ENCODE data around the gene MYRFL. TPM values are rescaled to one million over a fixed set of nuclear protein-coding genes. Genes with fewer than 3 reads are reported as not detected.

MYRFL gene
- polyA plus RNA-seq, 1 donor = 14.9 TPM

DNA sequence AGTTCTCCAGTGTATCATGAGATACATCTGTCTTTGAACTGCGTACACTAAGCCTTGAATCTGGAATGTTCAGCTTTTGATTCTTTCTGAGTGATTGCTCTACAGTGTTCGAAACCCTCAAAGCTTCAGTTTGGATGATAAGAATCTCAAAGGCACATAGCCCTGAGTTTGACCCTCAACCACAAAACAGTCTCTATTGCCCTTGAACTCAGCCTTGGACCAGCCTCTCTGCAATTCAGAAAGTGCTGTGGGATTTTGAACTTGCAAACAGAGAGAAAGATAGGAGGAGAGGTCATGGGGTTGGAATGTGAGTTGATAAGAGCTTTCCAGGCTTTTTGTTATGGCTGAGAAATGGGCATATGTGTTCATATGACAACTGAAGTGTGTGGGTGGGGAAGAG lies 100.3 kb downstream of the MYRFL start:
- no CpG with 5 or more reads among the region's 2 CpGs for WGBS (ENCODE audit: insufficient coverage, low lambda C conversion rate)

DNA sequence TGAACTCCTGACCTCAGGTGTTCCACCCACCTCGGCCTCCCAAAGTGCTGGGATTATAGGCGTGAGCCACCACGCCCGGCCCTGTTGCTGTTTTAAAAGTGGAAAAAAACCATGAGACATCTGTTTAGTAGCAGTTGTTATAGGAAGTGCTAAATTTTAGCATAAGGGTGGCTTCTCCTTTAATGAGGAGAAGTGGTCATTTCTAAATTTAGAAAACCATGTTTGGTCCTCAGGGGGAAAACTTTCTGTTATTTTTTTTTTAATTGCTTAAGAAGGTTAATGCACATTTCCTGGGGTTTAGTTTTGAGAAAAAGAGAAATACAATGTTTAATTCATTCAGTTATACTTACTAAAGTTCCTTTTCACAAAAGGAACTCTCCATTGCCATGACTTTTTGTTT lies 102.1 kb downstream of the MYRFL start:
- no peaks in the 10 kb centered on the region for H3K9me3 ChIP-seq (ENCODE audit: control insufficient read depth, low read depth, low read length)
- no peak for DNase-seq
- H3K4me1 ChIP-seq (ENCODE audit: control insufficient read depth, insufficient read depth, low read length) = no peaks in the 10 kb centered on the region
- no peak overlapping the region for H3K4me3 ChIP-seq (ENCODE audit: low read length)
- peaks cover 2% of the 10 kb centered on the region for H3K36me3 ChIP-seq (ENCODE audit: control insufficient read depth, insufficient read depth, low read length)
- H3K27ac ChIP-seq (ENCODE audit: low read length) = no peak overlapping the region
- no peaks in the 10 kb centered on the region for H3K27me3 ChIP-seq (ENCODE audit: control insufficient read depth, insufficient read depth, low read length)
- whole genome bisulfite sequencing (ENCODE audit: insufficient coverage, low lambda C conversion rate) = no CpG with 5 or more reads among the region's 4 CpGs

More for the DNA sequence above, 100.3 kb downstream of the MYRFL start:
- H3K27me3 ChIP-seq (ENCODE audit: control insufficient read depth, insufficient read depth, low read length) = no peaks in the 10 kb centered on the region
- H3K9me3 ChIP-seq (ENCODE audit: control insufficient read depth, low read depth, low read length) = no peaks in the 10 kb centered on the region
- H3K4me1 ChIP-seq (ENCODE audit: control insufficient read depth, insufficient read depth, low read length) = no peaks in the 10 kb centered on the region
- peaks cover 2% of the 10 kb centered on the region for H3K36me3 ChIP-seq (ENCODE audit: control insufficient read depth, insufficient read depth, low read length)
- no peak overlapping the region for H3K27ac ChIP-seq (ENCODE audit: low read length)
- DNase-seq = no peak
- no peak overlapping the region for H3K4me3 ChIP-seq (ENCODE audit: low read length)

DNA sequence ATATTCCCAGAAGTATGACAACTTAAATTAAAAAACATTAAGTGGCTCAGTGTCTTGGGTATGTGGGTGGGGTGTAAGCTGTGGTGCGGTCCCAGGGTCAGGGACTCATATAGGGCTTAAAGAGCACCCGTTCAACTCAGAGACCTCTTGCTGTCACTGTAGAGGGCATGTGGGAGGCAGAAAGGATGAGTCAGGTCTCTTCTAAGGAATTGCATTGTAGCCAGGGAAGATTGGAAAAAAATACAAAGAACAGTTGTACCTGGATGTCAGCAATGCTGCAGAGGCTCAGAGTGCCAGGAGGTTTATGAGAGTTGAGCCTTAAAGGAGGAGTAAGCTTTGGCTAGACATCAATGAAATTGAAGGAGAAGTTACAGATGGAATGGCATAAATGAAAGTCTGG lies 104.1 kb downstream of the MYRFL start:
- DNase-seq = no peak
- no peaks in the 10 kb centered on the region for H3K27me3 ChIP-seq (ENCODE audit: control insufficient read depth, insufficient read depth, low read length)
- H3K4me1 ChIP-seq (ENCODE audit: control insufficient read depth, insufficient read depth, low read length) = no peaks in the 10 kb centered on the region
- no peak overlapping the region for H3K27ac ChIP-seq (ENCODE audit: low read length)
- H3K4me3 ChIP-seq (ENCODE audit: low read length) = no peak overlapping the region
- peaks cover 2% of the 10 kb centered on the region for H3K36me3 ChIP-seq (ENCODE audit: control insufficient read depth, insufficient read depth, low read length)
- no peaks in the 10 kb centered on the region for H3K9me3 ChIP-seq (ENCODE audit: control insufficient read depth, low read depth, low read length)
- no CpG with 5 or more reads among the region's 2 CpGs for WGBS (ENCODE audit: insufficient coverage, low lambda C conversion rate)

DNA sequence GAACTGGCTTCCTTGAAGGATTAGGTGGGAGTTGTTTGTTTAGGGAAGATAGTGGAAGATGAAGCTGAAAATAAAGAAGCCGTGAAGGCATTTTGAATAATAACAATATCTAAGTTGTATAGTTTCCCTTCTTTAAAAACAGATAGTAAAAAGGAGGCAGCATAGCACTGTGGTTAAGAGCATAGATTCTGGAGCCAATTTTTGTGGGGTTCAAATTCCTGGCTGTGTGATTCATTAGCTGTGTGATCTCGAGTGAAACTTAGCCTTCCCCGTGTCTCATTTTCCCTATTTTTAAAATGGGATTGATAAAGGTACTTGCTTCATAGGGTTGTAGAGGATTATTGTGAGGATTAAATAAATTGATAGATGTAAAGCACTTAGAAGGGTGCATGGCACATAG lies 104.5 kb downstream of the MYRFL start:
- no peak overlapping the region for H3K4me3 ChIP-seq (ENCODE audit: low read length)
- DNase-seq = no peak
- H3K36me3 ChIP-seq (ENCODE audit: control insufficient read depth, insufficient read depth, low read length) = peaks cover 2% of the 10 kb centered on the region
- 57% methylated on average over 1 of the region's 3 CpGs for WGBS (ENCODE audit: insufficient coverage, low lambda C conversion rate)
- no peaks in the 10 kb centered on the region for H3K27me3 ChIP-seq (ENCODE audit: control insufficient read depth, insufficient read depth, low read length)
- H3K4me1 ChIP-seq (ENCODE audit: control insufficient read depth, insufficient read depth, low read length) = no peaks in the 10 kb centered on the region
- no peak overlapping the region for H3K27ac ChIP-seq (ENCODE audit: low read length)
- no peaks in the 10 kb centered on the region for H3K9me3 ChIP-seq (ENCODE audit: control insufficient read depth, low read depth, low read length)

DNA sequence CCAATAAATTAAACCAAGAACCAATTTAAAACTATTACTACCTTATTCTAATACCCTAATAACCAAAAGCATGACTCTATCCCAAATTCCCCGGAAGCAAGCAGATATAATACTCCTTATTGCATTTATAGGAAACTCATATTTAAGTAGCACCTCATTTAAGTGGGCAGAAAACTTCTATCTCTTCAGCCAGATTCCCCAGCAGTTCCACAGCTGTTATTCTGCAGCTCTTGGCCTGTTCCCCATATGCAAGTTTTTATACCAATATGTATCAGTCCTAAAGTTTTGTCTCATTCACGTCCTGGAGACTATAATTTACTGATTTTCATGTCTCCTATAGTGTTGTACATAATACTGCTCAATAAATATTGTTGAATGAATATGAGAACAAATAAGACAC lies 106.5 kb downstream of the MYRFL start:
- no CpG with 5 or more reads among the region's 2 CpGs for WGBS (ENCODE audit: insufficient coverage, low lambda C conversion rate)
- Histone ChIP-seq H3K4me3 (ENCODE audit: low read length) (no peak overlapping the region), H3K9me3 (ENCODE audit: control insufficient read depth, low read depth, low read length) (no peaks in the 10 kb centered on the region), H3K27ac (ENCODE audit: low read length) (no peak overlapping the region), H3K27me3 (ENCODE audit: control insufficient read depth, insufficient read depth, low read length) (no peaks in the 10 kb centered on the region), H3K36me3 (ENCODE audit: control insufficient read depth, insufficient read depth, low read length) (peaks cover 6% of the 10 kb centered on the region), H3K4me1 (ENCODE audit: control insufficient read depth, insufficient read depth, low read length) (no peaks in the 10 kb centered on the region)
- DNase-seq = no peak

DNA sequence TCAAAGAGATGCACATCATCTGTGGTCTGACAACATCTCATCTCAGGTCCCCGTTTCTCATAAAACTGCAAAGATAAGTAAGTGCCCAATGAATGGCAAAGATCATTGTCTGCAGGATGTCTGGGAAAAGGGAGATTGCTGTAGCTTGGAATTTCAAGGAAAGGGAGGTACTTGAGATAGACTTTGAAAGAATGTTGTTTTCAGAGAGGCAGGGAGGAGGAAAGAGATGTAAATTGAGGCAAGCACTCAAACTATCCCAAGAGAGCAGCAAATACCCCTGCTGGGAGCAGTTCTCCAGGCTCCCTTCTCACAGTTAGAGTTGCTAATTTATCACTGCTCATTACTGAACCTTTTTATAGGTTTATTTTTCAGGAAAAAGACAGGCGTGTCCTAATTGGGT lies 107.1 kb downstream of the MYRFL start:
- H3K27ac ChIP-seq (ENCODE audit: low read length) = no peak overlapping the region
- WGBS (ENCODE audit: insufficient coverage, low lambda C conversion rate) = 14% methylated on average over 1 of the region's 2 CpGs
- no peaks in the 10 kb centered on the region for H3K27me3 ChIP-seq (ENCODE audit: control insufficient read depth, insufficient read depth, low read length)
- DNase-seq = no peak
- no peaks in the 10 kb centered on the region for H3K4me1 ChIP-seq (ENCODE audit: control insufficient read depth, insufficient read depth, low read length)
- H3K9me3 ChIP-seq (ENCODE audit: control insufficient read depth, low read depth, low read length) = no peaks in the 10 kb centered on the region
- peaks cover 10% of the 10 kb centered on the region for H3K36me3 ChIP-seq (ENCODE audit: control insufficient read depth, insufficient read depth, low read length)
- no peak overlapping the region for H3K4me3 ChIP-seq (ENCODE audit: low read length)

DNA sequence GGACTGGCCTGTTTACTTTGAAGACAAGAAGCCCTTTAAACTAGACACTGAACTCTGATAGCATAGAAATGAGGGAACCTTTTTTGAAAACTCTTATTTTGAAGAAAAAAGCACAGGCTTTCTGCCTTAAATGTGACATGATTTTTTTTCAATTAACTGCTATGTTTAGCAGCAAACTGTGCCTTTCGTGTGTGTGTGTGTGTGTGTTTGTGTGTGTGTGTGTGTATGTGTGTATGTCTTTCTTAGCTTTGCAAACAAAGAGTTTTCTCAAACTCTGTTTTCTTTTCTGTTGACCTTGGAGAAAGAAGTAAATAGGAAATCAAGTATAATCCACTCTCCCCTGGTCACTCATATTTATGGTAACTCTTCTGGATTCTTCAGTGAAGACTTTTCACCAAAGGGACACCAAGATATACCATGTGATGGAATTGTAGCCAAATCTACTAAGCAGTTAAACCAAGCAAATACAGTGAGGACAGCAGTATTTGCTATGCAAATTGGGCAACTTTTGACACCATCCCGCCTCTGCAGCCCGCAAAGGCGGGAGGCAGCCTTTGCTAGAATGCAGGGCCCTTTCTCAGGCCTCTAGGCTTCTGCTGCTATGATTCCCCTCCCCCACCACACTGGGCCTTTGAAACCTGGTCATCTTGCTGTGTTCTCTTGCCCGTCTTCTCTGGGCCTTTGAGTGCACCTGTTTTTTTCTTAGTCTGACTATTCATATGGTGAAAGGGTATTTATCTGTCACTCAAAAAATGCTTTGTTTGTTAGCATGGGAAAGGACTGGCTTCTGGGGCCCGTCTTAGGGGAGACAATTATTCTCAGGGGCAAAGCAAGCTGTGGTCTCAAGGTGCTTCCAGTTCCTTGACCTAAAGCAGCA lies 107.9 kb downstream of the MYRFL start:
- WGBS (ENCODE audit: insufficient coverage, low lambda C conversion rate) = no CpG with 5 or more reads among the region's 6 CpGs
- H3K4me1 ChIP-seq (ENCODE audit: control insufficient read depth, insufficient read depth, low read length) = no peaks in the 10 kb centered on the region
- no peak overlapping the region for H3K27ac ChIP-seq (ENCODE audit: low read length)
- peaks cover 8% of the 10 kb centered on the region for H3K36me3 ChIP-seq (ENCODE audit: control insufficient read depth, insufficient read depth, low read length)
- H3K4me3 ChIP-seq (ENCODE audit: low read length) = no peak overlapping the region
- H3K9me3 ChIP-seq (ENCODE audit: control insufficient read depth, low read depth, low read length) = no peaks in the 10 kb centered on the region
- H3K27me3 ChIP-seq (ENCODE audit: control insufficient read depth, insufficient read depth, low read length) = no peaks in the 10 kb centered on the region
- DNase-seq = no peak

DNA sequence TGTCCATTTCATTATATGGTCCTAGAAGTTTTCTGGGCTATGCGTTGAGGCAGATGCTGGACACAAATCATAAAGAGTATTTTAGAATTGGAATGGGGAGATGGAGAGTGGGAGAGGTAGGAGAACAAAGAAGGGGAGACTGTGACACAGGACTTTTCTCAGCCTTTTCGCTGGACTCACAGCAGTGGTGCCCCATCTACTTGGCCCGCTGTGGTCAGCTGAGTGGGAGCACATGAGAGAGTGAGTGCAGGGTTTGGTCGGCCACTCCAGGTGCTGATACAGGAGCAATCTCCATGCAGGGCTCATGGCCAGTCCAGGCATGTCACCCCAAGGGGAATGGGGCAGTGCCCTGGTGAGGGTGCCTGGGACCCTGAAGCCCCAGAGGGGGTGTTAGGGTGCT lies 109.0 kb downstream of the MYRFL start:
- H3K36me3 ChIP-seq (ENCODE audit: control insufficient read depth, insufficient read depth, low read length) = peaks cover 7% of the 10 kb centered on the region
- H3K9me3 ChIP-seq (ENCODE audit: control insufficient read depth, low read depth, low read length) = no peaks in the 10 kb centered on the region
- WGBS (ENCODE audit: insufficient coverage, low lambda C conversion rate) = 100% methylated on average over 1 of the region's 4 CpGs

DNA sequence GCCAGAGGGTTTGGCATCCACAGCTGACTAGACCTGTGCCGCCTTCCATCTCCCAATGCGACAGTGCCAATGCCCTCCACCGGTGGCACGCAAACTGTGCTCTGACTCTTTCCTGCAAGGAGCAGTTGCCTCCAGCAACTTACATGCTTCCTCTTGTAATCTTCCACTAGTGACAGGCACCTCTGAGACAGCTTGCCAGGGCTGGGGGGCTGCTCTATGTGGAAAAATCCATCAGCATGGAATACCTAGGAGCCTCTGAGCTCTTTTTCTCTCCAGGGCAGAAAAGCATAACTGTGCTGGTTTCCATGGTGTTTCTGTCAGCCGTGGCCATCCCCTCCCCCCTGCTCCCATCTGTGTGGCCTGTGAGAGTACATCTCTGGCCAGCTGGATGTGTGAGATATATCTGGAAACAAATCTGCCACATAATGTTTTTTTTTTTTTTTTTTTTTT lies 110.6 kb downstream of the MYRFL start:
- Histone ChIP-seq H3K4me1 (ENCODE audit: control insufficient read depth, insufficient read depth, low read length) (no peaks in the 10 kb centered on the region), H3K9me3 (ENCODE audit: control insufficient read depth, low read depth, low read length) (no peaks in the 10 kb centered on the region), H3K4me3 (ENCODE audit: low read length) (no peak overlapping the region), H3K27ac (ENCODE audit: low read length) (no peak overlapping the region), H3K36me3 (ENCODE audit: control insufficient read depth, insufficient read depth, low read length) (peaks cover 7% of the 10 kb centered on the region), H3K27me3 (ENCODE audit: control insufficient read depth, insufficient read depth, low read length) (no peaks in the 10 kb centered on the region)
- no peak for DNase-seq
- WGBS (ENCODE audit: insufficient coverage, low lambda C conversion rate) = no CpG with 5 or more reads among the region's 5 CpGs

More for the DNA sequence above, 109.0 kb downstream of the MYRFL start:
- Histone ChIP-seq H3K4me3 (ENCODE audit: low read length) (no peak overlapping the region), H3K27me3 (ENCODE audit: control insufficient read depth, insufficient read depth, low read length) (no peaks in the 10 kb centered on the region), H3K4me1 (ENCODE audit: control insufficient read depth, insufficient read depth, low read length) (no peaks in the 10 kb centered on the region), H3K27ac (ENCODE audit: low read length) (no peak overlapping the region)
- DNase-seq = no peak

DNA sequence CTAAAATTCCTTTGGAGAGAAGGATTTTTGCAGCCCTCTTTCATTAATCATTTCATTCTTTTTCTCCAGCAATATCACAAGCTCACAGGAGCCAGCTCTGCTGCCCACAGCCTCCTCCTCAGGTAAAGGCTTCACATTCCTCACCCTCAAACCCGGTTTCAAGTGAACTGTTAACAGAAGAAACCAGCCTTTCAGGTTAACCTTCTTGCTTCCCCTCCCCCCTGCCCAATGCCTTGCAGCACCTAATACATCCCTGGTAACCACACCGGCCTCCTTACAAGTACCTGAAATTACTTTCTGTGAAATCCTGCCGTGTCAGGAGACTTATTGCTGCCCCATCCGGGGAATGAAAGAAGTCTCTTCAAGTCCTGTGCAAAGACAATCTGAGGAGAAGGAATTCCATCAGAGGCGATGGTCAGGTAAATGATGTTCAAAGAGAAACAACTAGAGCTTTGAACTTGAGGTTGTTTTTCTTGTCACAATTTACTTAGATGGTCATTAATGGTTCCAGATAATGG lies 111.2 kb downstream of the MYRFL start:
- no peak overlapping the region for H3K27ac ChIP-seq (ENCODE audit: low read length)
- no peaks in the 10 kb centered on the region for H3K27me3 ChIP-seq (ENCODE audit: control insufficient read depth, insufficient read depth, low read length)
- no peaks in the 10 kb centered on the region for H3K9me3 ChIP-seq (ENCODE audit: control insufficient read depth, low read depth, low read length)
- H3K36me3 ChIP-seq (ENCODE audit: control insufficient read depth, insufficient read depth, low read length) = peaks cover 7% of the 10 kb centered on the region
- H3K4me1 ChIP-seq (ENCODE audit: control insufficient read depth, insufficient read depth, low read length) = no peaks in the 10 kb centered on the region
- no peak for DNase-seq
- WGBS (ENCODE audit: insufficient coverage, low lambda C conversion rate) = 37% methylated on average over 2 of the region's 5 CpGs
- no peak overlapping the region for H3K4me3 ChIP-seq (ENCODE audit: low read length)

DNA sequence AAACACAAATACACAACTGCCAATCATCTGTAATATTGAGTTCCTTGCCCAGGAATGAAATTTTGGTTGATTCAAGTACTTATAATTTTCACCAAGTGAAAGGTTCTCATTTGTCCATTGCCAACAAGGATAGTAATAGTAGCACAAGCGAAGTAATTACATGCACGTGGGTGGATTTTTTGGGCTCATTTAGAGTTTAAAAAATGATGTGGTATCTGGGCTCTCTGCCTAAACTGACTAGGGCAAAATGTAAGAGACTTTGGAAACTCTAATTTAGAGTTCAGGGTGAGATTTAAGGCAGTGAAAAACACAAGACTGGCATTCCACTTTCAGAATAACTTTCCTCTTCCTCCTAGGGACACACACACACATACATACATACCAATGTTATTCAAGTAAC lies 111.7 kb downstream of the MYRFL start:
- H3K27ac ChIP-seq (ENCODE audit: low read length) = no peak overlapping the region
- no peaks in the 10 kb centered on the region for H3K9me3 ChIP-seq (ENCODE audit: control insufficient read depth, low read depth, low read length)
- no peaks in the 10 kb centered on the region for H3K27me3 ChIP-seq (ENCODE audit: control insufficient read depth, insufficient read depth, low read length)
- H3K36me3 ChIP-seq (ENCODE audit: control insufficient read depth, insufficient read depth, low read length) = peaks cover 7% of the 10 kb centered on the region
- no peaks in the 10 kb centered on the region for H3K4me1 ChIP-seq (ENCODE audit: control insufficient read depth, insufficient read depth, low read length)
- no peak overlapping the region for H3K4me3 ChIP-seq (ENCODE audit: low read length)
- WGBS (ENCODE audit: insufficient coverage, low lambda C conversion rate) = no CpG with 5 or more reads among the region's 2 CpGs
- DNase-seq = no peak
